Ovary (tissue), 9 donors: Measurements from ENCODE around the gene SERPINB4. TPM values are rescaled to one million over a fixed set of nuclear protein-coding genes. Genes with fewer than 3 reads are reported as not detected.
"Not testable (repeated sequence)": the region's sequence is repeated elsewhere in the genome, so short reads cannot be mapped to it uniquely, and the experiment has no call there.

Source experiments
- DNase-seq, 5 donors: peaks; one replicate each; pipeline ENCODE4 v3.0.0-alpha.2; 2019 to 2020
- H3K27ac ChIP-seq, 2 donors: fragments of 200-600 bp; one replicate each; pipeline versions ENCODE4 v1.5.1 to v1.8.0; 2019 to 2022
- H3K27me3 ChIP-seq: fragments of 200-600 bp; one replicate; pipeline ENCODE4 v1.8.0; 2022
- H3K36me3 ChIP-seq: fragments of 200-600 bp; sonication (generic); one replicate; pipeline ENCODE4 v1.5.1; 2019
- H3K4me1 ChIP-seq: one replicate; pipeline ENCODE4 v1.8.1; 2013; ENCODE audit warnings: mild to moderate bottlenecking, moderate library complexity; ENCODE audit not compliant: insufficient read depth
- H3K4me3 ChIP-seq: fragments of 200-600 bp; sonication (generic); one replicate; pipeline ENCODE4 v1.5.1; 2017
- H3K9me3 ChIP-seq, 2 donors: fragments of 200-600 bp in 1 of 2; sonication (generic) in 1 of 2; one replicate each; pipeline versions ENCODE4 v1.5.1 to v1.8.1; 2013 to 2019; ENCODE audit warnings: mild to moderate bottlenecking in 1 of 2, moderate library complexity in 1 of 2
- EP300 ChIP-seq: sonication (generic); formaldehyde crosslinking; IDR thresholded peaks from one replicate; pipeline ENCODE4 v1.6.1; 2017; ENCODE audit warnings: antibody characterized with exemption
- POLR2A ChIP-seq: fragments of 450-650 bp; IDR thresholded peaks from one replicate; pipeline ENCODE4 v1.6.1; 2017; ENCODE audit warnings: antibody characterized with exemption, mild to moderate bottlenecking, moderate library complexity
- WGBS, 3 donors: extraction: QIAGEN DNeasy Blood & Tissue Kit in 1 of 3; methylation state at CpG; one replicate each; pipeline versions ENCODE4 v1.1.5 to v1.1.7; 2013 to 2017; 5-methylcytosine and 5-hydroxymethylcytosine counted together
- intact Hi-C, 4 donors: fragments of 100-400 bp; cut with DNase I; formaldehyde crosslinking; loops; one replicate each; pipeline versions ENCODE4 v1.11.0 to v1.15.1; 2022 to 2023
- polyA plus RNA-seq, 2 donors: library from polyadenylated mRNA; stranded (reverse); fragments of 200-250 nt in 1 of 2; fragments of 350-450 nt in 1 of 2; fragmentation: Illumina TruSeq in 1 of 2; extraction: RNeasy Lipid Tissue Mini Kit (QIAGEN cat#74804) in 1 of 2; gene quantifications; one replicate each; pipeline ENCODE4 v1.2.3, GENCODE V29; 2013 to 2014
- total RNA-seq, 7 donors: library from RNA; depleted of rRNA in 2 of 7; stranded (reverse); fragments of >200 nt in 2 of 7; fragmentation: NEBNext Ultra II Directional in 3 of 7; extraction: Animal tissue kit (Norgen Biotek cat#: 25700) in 3 of 7; gene quantifications; one replicate each; pipeline versions ENCODE4 v1.1.0 to v1.2.4, GENCODE V29; 2016 to 2023
- TF ChIP-seq, protein P1 (sequence below), 3 donors: fragments of 450-650 bp in 2 of 3; fragments of 200-600 bp in 1 of 3; IDR thresholded peaks; one replicate each; pipeline versions ENCODE4 v1.5.1 to v1.8.0; 2016 to 2022; ENCODE audit warnings: antibody characterized with exemption in 3 of 3, mild to moderate bottlenecking in 1 of 3
- donor health status: DM: no; HTN: no; CAD: no; lungs with moderate emphysema.
- donor health status: DM: no; HTN: no; CAD: no.
- donor health status: Bipolar disorder and iron deficiency.
- donor health status: DM: yes; HTN: yes; CAD: no.
- donor health status: DM: no; HTN: no; CAD: no.
- donor health status: DM: yes; HTN: yes; CAD: no.

Gene SERPINB4
- total and polyA plus RNA-seq, 9 donors: 0.10 TPM; not detected in 8

DNA sequence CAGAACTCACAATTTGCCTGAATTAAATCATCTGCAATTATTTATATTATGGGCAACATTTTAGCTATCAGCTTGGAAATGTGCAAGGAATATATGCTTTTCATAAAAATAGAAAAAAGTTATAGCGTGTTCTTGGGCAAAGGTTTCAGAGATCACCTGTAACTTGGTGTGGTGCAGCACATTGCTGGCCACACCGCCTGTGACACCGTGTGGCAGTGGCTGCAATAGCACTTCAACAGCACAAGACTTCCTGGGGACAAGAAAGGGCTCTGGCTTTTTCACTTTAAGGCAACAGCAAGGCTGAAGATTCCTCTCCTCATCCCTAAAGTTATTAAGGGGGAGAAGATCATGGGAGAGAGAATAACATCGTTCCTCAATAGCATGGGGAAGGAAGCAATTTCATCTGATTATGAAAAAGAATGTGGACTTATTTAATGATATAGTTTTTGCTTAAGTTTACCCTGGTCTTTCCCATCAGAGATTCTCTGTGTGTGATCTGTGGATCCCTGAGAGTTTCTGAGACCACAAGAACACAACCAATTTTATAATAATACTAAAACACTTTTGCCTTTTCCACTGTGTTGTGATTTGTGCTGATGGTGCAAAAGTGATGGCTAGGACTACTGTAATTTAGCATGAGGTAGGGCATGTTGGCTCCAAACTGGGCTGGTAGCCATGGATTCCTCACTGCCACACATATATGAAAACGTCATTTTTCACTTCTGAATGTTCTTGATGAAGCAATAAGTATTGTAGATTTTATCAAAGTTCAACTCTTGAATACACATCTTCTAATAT is 32.7 kb upstream of the SERPINB4 start:
- DNase-seq: no peak
- no peak overlapping the region for H3K27ac ChIP-seq
- 36 to 51% (median 38%) methylated on average over 5 of the region's 5 CpGs for WGBS, 3 donors
- intact Hi-C loops: no loop called here
- H3K27me3 ChIP-seq: no peaks in the 10 kb centered on the region
- no peaks in the 10 kb centered on the region for H3K36me3 ChIP-seq
- no peak overlapping the region for H3K4me3 ChIP-seq
- no peak for TF ChIP-seq EP300
- TF ChIP-seq, protein P1, sequence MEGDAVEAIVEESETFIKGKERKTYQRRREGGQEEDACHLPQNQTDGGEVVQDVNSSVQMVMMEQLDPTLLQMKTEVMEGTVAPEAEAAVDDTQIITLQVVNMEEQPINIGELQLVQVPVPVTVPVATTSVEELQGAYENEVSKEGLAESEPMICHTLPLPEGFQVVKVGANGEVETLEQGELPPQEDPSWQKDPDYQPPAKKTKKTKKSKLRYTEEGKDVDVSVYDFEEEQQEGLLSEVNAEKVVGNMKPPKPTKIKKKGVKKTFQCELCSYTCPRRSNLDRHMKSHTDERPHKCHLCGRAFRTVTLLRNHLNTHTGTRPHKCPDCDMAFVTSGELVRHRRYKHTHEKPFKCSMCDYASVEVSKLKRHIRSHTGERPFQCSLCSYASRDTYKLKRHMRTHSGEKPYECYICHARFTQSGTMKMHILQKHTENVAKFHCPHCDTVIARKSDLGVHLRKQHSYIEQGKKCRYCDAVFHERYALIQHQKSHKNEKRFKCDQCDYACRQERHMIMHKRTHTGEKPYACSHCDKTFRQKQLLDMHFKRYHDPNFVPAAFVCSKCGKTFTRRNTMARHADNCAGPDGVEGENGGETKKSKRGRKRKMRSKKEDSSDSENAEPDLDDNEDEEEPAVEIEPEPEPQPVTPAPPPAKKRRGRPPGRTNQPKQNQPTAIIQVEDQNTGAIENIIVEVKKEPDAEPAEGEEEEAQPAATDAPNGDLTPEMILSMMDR (IDR thresholded peaks at IDR 0.05): no peak
- no peak for TF ChIP-seq POLR2A
- H3K9me3 ChIP-seq: no peaks in the 10 kb centered on the region
- no peaks in the 10 kb centered on the region for H3K4me1 ChIP-seq

DNA sequence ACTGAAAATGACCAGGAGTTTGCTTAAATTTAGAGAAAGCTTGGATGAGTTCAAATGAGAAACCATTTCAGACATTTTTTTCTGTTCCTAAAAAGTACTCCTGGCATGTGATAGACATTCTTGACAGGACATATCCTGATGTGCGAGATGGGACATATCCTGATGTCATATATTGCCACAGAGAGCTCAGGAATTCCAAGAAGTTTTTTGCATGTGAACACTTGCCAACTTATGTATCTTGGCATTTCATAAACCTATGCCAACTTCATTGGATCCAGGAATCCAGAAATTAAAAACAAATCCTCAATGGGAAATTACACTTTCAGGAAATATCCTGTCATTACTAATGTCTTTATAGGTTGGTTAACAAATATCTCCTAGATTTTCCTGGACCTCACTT is 20.5 kb upstream of the SERPINB4 start:
- TF ChIP-seq POLR2A (no peak), EP300 (no peak)
- TF ChIP-seq, protein P1 (IDR thresholded peaks at IDR 0.05): no peak
- H3K27ac ChIP-seq: no peak overlapping the region
- H3K36me3 ChIP-seq: no peaks in the 10 kb centered on the region
- no peaks in the 10 kb centered on the region for H3K9me3 ChIP-seq
- DNase-seq: no peak
- 84 to 91% (median 84%) methylated on average over 1 of the region's 1 CpG for WGBS, 3 donors
- H3K27me3 ChIP-seq: no peaks in the 10 kb centered on the region
- H3K4me3 ChIP-seq: no peak overlapping the region
- intact Hi-C loops: no loop called here
- H3K4me1 ChIP-seq: no peaks in the 10 kb centered on the region

DNA sequence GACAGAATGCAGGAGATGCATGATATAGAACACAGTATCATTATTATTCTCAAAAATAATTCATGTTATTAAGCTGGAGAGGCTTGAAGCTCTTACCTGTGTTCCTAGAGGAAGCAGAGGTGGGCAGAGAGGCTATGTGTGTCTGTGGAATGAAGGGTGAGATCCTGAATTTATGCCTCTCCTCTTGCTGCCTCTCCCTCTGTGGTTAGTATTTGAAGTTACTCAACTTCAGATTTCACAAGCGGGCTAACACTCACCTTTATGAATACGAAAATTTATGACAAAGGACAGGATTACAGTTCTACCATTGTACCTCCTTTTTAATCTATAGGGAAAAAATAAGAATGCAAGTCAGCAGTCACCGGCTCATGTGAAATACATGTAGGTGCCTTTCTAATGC is 17.7 kb upstream of the SERPINB4 start, which contains the start of gene SERPINB3:
Gene SERPINB3 (minus strand): TSS at position 144 of the 400 bp plus-strand sequence. CDS start 677 bp downstream, outside the sequence.
- H3K4me1 ChIP-seq, H3K9me3 ChIP-seq, H3K27me3 ChIP-seq, intact Hi-C loops, DNase-seq, H3K27ac ChIP-seq, H3K36me3 ChIP-seq, H3K4me3 ChIP-seq: not testable (repeated sequence)
- WGBS, 3 donors: 66 to 81% (median 72%) methylated on average over 2 to 3 of the region's 3 CpGs

DNA sequence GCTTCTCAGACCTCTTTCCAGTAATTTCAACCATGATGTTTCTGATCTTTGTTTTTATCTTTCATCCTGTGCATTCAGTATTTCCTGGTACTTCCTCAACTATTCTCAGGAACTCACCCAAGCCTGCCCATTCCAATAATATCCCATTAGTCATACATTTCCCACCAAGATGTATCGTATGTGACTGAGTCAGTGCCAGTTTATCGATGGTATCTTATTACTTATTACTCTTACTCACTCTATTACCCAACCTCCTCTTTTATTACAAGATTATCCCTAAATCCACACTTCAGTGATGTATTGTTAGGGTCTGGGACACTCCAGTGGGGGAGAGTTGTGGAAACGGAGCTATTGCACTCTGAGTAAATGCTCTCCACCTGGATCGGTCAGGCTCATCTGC is 14.9 kb upstream of the SERPINB4 start:
- H3K4me1 ChIP-seq, H3K36me3 ChIP-seq, H3K27ac ChIP-seq, H3K4me3 ChIP-seq, intact Hi-C loops, H3K9me3 ChIP-seq, H3K27me3 ChIP-seq, DNase-seq: not testable (repeated sequence)
- WGBS, 3 donors: 80 to 93% (median 88%) methylated on average over 4 of the region's 4 CpGs

DNA sequence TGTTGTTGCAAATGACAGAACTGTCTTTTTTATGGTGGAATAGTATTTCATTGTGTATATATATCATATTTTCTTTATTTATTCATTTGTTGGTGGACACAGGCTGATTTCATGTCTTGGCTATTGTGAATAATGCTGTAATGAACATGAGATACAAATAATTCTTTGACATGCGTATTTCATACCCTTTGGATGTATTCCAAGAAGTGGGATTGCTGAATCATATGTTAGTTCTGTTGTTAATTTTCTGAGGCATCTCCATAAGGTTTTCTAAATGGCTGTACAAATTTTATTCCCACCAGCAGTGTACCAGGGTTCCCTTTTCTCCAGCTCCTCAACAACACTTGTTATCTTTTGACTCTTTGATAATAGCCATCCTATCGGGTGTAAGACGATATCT is 6.2 kb upstream of the SERPINB4 start:
- H3K27ac ChIP-seq, intact Hi-C loops, H3K36me3 ChIP-seq, H3K9me3 ChIP-seq, DNase-seq, H3K27me3 ChIP-seq, H3K4me3 ChIP-seq, H3K4me1 ChIP-seq: not testable (repeated sequence)
- WGBS, 3 donors: 75 to 83% (median 80%) methylated on average over 3 of the region's 3 CpGs

DNA sequence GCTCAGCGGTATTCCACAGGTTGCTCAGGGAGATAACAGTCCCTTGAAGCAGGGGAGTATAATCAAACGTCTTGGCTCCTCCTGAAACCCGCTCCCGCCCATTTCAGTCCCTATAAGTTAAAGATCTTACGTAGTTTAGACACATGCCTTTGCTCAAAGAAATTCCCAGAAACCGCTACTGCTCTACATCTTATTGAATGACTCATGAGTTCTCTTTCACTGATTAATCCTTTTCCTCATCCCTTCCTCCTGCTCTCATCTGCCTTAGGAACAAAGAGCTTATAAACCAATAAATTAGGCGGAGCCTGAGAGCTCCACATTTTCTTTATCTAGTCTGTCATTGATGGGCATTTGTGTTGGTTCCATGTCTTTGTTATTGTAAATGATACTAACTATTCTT is 4.2 kb upstream of the SERPINB4 start:
- Histone ChIP-seq H3K4me3 (no peak overlapping the region), H3K27ac (no peak overlapping the region), H3K27me3 (no peaks in the 10 kb centered on the region), H3K9me3 (no peaks in the 10 kb centered on the region), H3K4me1 (no peaks in the 10 kb centered on the region), H3K36me3 (no peaks in the 10 kb centered on the region)
- TF ChIP-seq EP300 (no peak), POLR2A (no peak)
- TF ChIP-seq, protein P1 (IDR thresholded peaks at IDR 0.05): no peak
- intact Hi-C loops: no loop called here
- DNase-seq: no peak
- 62 to 67% (median 64%) methylated on average over 7 of the region's 7 CpGs for WGBS, 3 donors
